ENCODE data around the gene NAAA.

NAAA gene

DNA sequence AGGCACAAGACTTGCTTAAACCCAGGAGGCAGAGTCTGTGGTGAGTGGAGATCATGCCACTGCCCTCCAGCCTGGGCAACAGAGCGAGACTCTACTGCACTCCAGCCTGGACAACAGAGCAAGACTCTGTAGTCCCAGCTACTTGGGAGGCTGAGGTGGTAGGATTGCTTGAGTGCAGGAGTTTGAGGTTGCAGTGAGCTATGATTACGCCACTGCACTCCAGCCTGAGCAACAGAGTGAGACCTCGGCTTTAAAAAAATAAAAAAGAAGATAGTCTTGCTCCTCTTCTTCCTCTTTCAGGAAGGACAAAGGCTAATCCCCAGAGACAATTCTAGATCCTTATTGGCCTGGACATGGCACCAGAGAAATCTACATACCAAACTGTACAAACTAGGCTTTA, 32.8 kb downstream of the NAAA start:
- H3K4me2 ChIP-seq (ENCODE audit: low read depth, low read length) = peak overlapping the region; percentile 47; the same call in 1 of the 2 replicates
- no peak for DNase-seq
- peak overlapping the region; percentile 72; the same call in 1 of the 2 replicates for H2AFZ ChIP-seq (ENCODE audit: low read length)

DNA sequence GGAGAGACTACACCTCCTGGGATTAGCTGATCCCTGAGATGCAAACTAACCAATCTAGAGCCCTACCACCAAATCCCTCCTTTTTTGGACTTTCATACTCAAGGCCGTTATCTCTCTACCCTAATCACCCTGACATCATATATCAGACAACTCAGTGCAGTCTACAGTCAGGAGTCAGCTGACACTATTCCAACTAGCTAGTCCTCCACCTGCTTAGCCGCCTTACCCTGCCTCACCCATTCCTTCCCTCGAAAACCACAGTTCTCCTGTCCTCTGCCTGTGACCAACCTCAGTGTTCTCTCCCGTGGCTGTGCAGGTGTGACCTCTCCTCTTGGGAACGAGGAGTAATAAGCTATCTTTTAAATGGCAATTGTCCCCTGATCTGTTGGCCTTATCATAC, 36.7 kb downstream of the NAAA start:
- Histone ChIP-seq H2AFZ (ENCODE audit: low read length) (no peak overlapping the region), H3K27me3 (replicated peaks; ENCODE audit: insufficient read depth, low read length) (no peaks in the 10 kb centered on the region)

More for the DNA sequence above, 32.8 kb downstream of the NAAA start:
- H3K9me2 ChIP-seq (replicated peaks; ENCODE audit: insufficient read depth, low read length) = no peaks in the 10 kb centered on the region
- H3K4me1 ChIP-seq (ENCODE audit: low read length) = peaks cover 10% of the 10 kb centered on the region; the same call in 1 of the 2 replicates
- H3K27ac ChIP-seq (ENCODE audit: low read length) = peak overlapping the region; percentile 47; the same call in 1 of the 2 replicates
- no peaks in the 10 kb centered on the region for H3K9me3 ChIP-seq (replicated peaks; ENCODE audit: insufficient read depth, low read length)
- no peak overlapping the region for H3K4me3 ChIP-seq (ENCODE audit: low read length)
- no peaks in the 10 kb centered on the region for H3K79me2 ChIP-seq (ENCODE audit: low read length)
- no peaks in the 10 kb centered on the region for H4K20me1 ChIP-seq (ENCODE audit: insufficient read depth, low read length)
- no peak overlapping the region for H3K9ac ChIP-seq (ENCODE audit: low read length)
- H3K36me3 ChIP-seq (replicated peaks; ENCODE audit: insufficient read depth, low read length) = no peaks in the 10 kb centered on the region
- TF ChIP-seq CTCF (IDR thresholded peaks at IDR 0.05; ENCODE audit: low read length) (no peak), EZH2phosphoT487 (IDR thresholded peaks at IDR 0.05; ENCODE audit: low read length) (no peak), EZH2 (optimal IDR thresholded peaks at IDR 0.05; ENCODE audit: low read depth, low read length) (no peak)
- no peaks in the 10 kb centered on the region for H3K27me3 ChIP-seq (replicated peaks; ENCODE audit: insufficient read depth, low read length)
- H3F3A ChIP-seq (ENCODE audit: insufficient read depth, low read length) = peaks cover 9% of the 10 kb centered on the region; the same call in 1 of the 2 replicates

DNA sequence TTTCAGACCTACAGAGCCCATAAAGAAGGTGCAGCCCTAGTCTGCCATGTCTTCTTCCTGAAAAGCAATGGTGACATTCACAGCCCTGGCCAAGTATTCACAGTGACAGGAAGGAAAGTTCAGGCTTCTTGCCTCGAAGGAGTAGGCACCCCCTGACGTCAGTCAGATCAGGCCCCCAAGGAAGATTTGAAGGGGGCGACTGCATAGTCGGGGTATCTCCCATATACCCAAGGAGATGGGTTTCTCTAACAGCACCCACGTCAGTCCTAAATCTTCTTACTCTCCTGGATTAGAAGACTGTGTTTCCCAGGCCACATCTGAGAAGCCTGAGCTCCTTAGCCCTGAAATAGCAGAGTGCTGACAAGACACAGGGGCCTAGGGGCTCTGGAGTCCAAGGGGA, 38.5 kb downstream of the NAAA start, which contains the start of gene PPEF2:
Gene PPEF2 (minus strand): TSS at position 101 of the 400 bp plus-strand sequence. CDS start 6,127 bp downstream, outside the sequence.
- no peak within 1 kb of the TSS for H3K9ac ChIP-seq (ENCODE audit: low read length)
- peak within 1 kb of the TSS; percentile 52; the same call in 1 of the 2 replicates for H3K27ac ChIP-seq (ENCODE audit: low read length)
- H3K27me3 ChIP-seq (replicated peaks; ENCODE audit: insufficient read depth, low read length) = no peaks in the 10 kb centered on the region
- H3K9me2 ChIP-seq (replicated peaks; ENCODE audit: insufficient read depth, low read length) = no peaks in the 10 kb centered on the region
- H3K4me3 ChIP-seq (ENCODE audit: low read length) = peak within 1 kb of the TSS; percentile 25
- no peak for TF ChIP-seq EZH2 (optimal IDR thresholded peaks at IDR 0.05; ENCODE audit: low read depth, low read length)
- TF ChIP-seq EZH2phosphoT487 (IDR thresholded peaks at IDR 0.05; ENCODE audit: low read length) = no peak
- TF ChIP-seq CTCF (IDR thresholded peaks at IDR 0.05; ENCODE audit: low read length) = no peak
- peak within 1 kb of the TSS; percentile 62; the same call in 1 of the 2 replicates for H3K4me2 ChIP-seq (ENCODE audit: low read depth, low read length)
- peak within 1 kb of the TSS; percentile 26; the same call in 1 of the 2 replicates for H2AFZ ChIP-seq (ENCODE audit: low read length)
- no peaks in the 10 kb centered on the region for H4K20me1 ChIP-seq (ENCODE audit: insufficient read depth, low read length)
- peaks cover 11% of the 10 kb centered on the region for H3F3A ChIP-seq (ENCODE audit: insufficient read depth, low read length)
- H3K79me2 ChIP-seq (ENCODE audit: low read length) = no peaks in the 10 kb centered on the region
- no peak for DNase-seq
- no peaks in the 10 kb centered on the region for H3K36me3 ChIP-seq (replicated peaks; ENCODE audit: insufficient read depth, low read length)
- no peaks in the 10 kb centered on the region for H3K9me3 ChIP-seq (replicated peaks; ENCODE audit: insufficient read depth, low read length)
- peaks cover 12% of the 10 kb centered on the region; the same call in 1 of the 2 replicates for H3K4me1 ChIP-seq (ENCODE audit: low read length)

More for the DNA sequence above, 36.7 kb downstream of the NAAA start:
- H3K4me1 ChIP-seq (ENCODE audit: low read length) = peaks cover 20% of the 10 kb centered on the region; the same call in 1 of the 2 replicates
- H4K20me1 ChIP-seq (ENCODE audit: insufficient read depth, low read length) = no peaks in the 10 kb centered on the region
- no peaks in the 10 kb centered on the region for H3K36me3 ChIP-seq (replicated peaks; ENCODE audit: insufficient read depth, low read length)
- H3K79me2 ChIP-seq (ENCODE audit: low read length) = no peaks in the 10 kb centered on the region
- no peaks in the 10 kb centered on the region for H3K9me2 ChIP-seq (replicated peaks; ENCODE audit: insufficient read depth, low read length)
- H3K4me3 ChIP-seq (ENCODE audit: low read length) = no peak overlapping the region
- no peak overlapping the region for H3K27ac ChIP-seq (ENCODE audit: low read length)
- H3F3A ChIP-seq (ENCODE audit: insufficient read depth, low read length) = peaks cover 19% of the 10 kb centered on the region
- no peak for DNase-seq
- no peak overlapping the region for H3K4me2 ChIP-seq (ENCODE audit: low read depth, low read length)
- no peak for TF ChIP-seq EZH2phosphoT487 (IDR thresholded peaks at IDR 0.05; ENCODE audit: low read length)
- no peak for TF ChIP-seq CTCF (IDR thresholded peaks at IDR 0.05; ENCODE audit: low read length)
- TF ChIP-seq EZH2 (optimal IDR thresholded peaks at IDR 0.05; ENCODE audit: low read depth, low read length) = no peak
- no peaks in the 10 kb centered on the region for H3K9me3 ChIP-seq (replicated peaks; ENCODE audit: insufficient read depth, low read length)
- no peak overlapping the region for H3K9ac ChIP-seq (ENCODE audit: low read length)

All from MM.1S (cell line).